GM18868 (cell line): ENCODE data around the gene FIP1L1.
"Not testable (repeated sequence)": the region's sequence is repeated elsewhere in the genome, so short reads cannot be mapped to it uniquely, and the experiment has no call there.

Source experiments
- ATAC-seq: cut with Tn5 transposase; IDR thresholded peaks from one replicate; pipeline ENCODE4 v1.9.1; 2021; ENCODE audit warnings: mild to moderate bottlenecking, moderate library complexity; ENCODE audit not compliant: unreplicated experiment

Gene FIP1L1

GRCh38 chr4:53374777-53375258 is 2.6 kb upstream of the FIP1L1 start:
- ATAC-seq = no peak

- no peak for ATAC-seq
Measured at GRCh38 chr4:53376900-53377299, 541 bp upstream of the FIP1L1 start.

DNA sequence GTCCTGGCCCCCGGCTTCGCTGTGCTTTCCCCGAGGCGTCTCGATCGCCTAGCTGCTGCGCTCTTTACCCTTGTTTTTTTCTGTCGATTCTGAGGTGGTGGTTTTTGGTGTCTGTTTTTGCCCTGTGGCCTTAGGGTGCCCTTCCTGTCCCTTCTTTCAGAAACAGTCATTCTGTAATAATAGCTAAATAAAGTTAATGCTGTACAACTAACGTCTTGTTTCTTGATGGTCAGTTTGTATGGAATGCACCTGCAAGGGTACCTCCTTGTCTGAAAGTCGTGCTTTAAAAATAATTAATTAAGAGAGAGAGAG is 686 bp downstream of the FIP1L1 start:
- ATAC-seq = no peak

DNA sequence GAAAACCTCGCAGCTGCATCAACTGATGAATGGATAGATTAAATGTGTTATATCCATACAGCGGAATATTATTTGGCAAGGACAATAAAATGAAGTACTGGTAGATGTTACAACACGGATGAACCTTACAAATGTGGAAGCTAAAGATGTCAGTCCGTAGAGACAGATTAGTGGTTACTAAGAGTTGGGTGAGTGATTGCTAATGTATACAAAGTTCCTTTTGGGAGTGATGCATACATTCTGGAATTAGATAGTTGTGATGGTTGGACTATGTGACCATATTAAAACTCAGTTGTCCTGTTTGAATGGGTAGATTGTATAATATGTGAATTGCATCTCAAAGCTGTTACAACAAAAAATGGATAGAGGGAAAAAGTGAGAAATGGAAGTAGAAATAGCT is 2.8 kb downstream of the FIP1L1 start:
- ATAC-seq = no peak

GRCh38 chr4:53409479-53409878 is 32.0 kb downstream of the FIP1L1 start:
- not testable (repeated sequence) for ATAC-seq

GRCh38 chr4:53419208-53419607 is 41.8 kb downstream of the FIP1L1 start:
- no peak for ATAC-seq

GRCh38 chr4:53421791-53422190 is 44.4 kb downstream of the FIP1L1 start:
- no peak for ATAC-seq

- no peak for ATAC-seq
Measured at GRCh38 chr4:53422367-53422766, 44.9 kb downstream of the FIP1L1 start.

GRCh38 chr4:53424280-53424679 is 46.8 kb downstream of the FIP1L1 start:
- ATAC-seq = no peak

GRCh38 chr4:53427366-53427765 is 49.9 kb downstream of the FIP1L1 start:
- ATAC-seq = no peak

DNA sequence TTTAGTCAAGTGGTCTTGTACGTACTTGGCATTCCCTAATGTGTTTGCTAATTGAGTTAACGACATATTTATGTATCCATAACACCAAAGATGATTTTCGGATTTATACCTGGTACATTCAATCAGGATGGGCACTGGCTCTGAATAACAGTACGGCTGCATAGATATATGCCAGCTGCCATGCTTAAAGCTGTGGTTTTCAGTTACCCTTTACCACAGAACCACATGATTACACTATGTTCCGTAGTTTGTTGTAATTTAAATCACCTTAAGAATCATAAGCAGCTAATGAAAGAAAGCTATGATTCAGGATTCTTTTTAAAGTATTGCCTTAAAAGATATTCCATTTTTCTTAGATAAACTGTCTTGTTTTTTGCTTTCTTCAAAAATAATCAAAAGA is 53.6 kb downstream of the FIP1L1 start:
- no peak for ATAC-seq

GRCh38 chr4:53432528-53433424 is 55.3 kb downstream of the FIP1L1 start:
- peak; percentile 88 for ATAC-seq

DNA sequence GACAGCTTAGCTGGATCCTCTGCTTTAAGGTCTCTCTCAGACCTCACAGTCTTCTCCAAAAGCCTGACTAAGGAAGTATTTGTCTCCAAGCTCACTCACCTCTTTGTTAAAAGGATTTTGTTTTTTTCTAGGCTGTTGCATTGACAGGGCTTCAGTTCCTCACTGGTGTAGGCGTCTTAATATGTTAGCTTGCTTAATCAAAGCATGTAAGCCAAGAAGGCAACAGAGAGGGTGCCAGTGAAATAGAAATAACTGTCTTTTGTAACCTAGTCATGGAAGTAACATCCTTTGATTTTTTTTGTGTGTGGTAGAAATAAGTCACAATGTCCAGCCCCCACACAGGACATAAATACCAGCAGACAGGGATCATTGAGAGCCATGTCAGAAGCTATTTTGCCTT is 58.8 kb downstream of the FIP1L1 start:
- ATAC-seq = no peak

- ATAC-seq = no peak
Measured at GRCh38 chr4:53441564-53441963, 64.1 kb downstream of the FIP1L1 start.

DNA sequence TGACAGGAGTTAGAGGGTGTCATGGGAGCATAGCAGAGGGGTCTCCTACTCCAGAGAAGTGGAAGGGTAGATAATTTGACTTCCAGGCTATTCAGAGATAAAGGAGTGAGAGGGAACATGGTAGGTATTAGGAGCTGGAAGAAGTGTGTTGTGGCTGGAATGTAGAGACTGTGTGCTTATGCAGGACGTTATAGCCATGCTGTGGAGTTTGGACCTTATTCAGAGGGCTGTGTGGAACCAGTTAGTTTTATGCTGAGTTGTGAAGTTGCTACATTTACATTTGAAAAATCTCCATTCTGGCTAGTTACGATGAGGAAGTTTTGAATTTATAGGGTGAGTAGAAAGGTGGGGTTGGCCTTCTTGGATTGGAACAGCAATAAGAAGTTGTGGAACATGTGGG is 67.5 kb downstream of the FIP1L1 start:
- no peak for ATAC-seq

DNA sequence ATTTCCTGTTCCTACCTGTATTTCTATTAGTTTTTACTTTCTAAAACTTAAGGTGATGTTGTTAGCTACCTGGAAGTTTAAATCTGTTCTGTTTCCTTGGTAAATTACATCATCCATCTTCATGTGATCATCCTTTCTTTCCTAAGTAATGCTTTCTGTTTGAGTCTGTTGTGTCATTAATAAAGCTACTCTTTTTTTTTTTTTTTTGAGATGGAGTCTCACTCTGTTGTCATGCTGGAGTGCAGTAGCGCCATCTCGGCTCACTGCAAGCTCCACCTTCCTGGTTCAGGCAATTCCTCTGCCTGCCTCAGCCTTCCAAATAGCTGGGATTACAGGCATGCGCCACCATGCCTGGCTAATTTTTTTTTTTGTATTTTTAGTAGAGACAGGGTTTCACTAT is 73.3 kb downstream of the FIP1L1 start:
- no peak for ATAC-seq

DNA sequence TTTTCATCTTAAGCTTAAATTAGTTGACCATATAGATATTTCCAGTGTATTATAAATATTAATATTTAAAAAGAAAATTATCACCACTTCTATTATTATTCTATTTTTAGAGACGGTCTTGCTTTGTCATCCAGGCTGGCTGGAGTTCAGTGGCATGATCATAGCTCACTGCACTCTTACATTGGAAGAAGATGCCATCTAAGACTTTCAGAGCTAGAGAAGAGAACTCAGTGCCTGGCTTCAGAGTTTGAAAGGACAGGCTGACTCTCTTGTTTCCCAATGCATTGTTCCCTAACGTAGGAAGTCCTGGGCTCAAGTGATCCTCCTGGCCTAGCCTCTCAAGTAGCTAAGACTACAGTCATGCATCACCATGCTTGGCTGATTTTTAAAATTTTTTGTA is 75.9 kb downstream of the FIP1L1 start:
- no peak for ATAC-seq

- ATAC-seq = no peak
Measured at GRCh38 chr4:53455766-53456165, 78.3 kb downstream of the FIP1L1 start.

DNA sequence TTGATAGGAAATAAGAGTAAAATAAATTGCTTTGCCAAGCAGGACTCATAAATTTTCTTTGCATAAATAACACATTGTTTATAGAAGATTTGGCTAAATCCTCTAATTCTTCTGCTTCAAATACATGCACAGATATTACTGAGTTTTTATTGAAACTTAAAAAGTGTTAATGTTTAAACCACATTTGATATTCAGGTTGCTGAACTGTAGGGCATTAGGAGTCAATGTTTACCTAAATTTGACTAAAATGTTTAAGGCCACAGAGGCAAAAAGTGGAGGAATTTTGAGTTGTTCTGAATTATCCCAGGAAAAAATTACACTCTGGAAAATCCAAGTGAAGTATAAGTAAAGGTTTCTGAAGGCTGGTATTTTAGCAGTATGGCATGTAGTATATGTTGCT is 78.7 kb downstream of the FIP1L1 start:
- no peak for ATAC-seq

DNA sequence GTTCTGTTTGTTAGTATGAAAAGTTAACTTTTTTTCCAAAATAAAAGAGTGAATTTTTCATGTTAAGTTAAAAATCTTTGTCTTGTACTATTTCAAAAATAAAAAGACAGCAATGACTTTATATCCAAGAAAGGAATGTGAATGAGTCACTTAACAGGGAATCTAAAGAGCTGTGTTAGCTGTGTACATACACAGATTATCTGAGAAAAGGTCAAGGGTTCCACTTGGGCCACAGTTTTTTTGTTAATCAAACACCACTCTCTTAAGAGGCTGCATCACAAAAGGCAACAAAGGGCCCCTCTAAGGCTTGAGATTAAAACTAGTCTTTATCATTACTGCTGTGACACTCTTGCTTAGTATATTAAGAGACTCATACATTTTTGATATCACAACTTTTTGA is 82.1 kb downstream of the FIP1L1 start:
- ATAC-seq = no peak

- ATAC-seq = no peak
Measured at GRCh38 chr4:53461244-53461643, 83.8 kb downstream of the FIP1L1 start.

DNA sequence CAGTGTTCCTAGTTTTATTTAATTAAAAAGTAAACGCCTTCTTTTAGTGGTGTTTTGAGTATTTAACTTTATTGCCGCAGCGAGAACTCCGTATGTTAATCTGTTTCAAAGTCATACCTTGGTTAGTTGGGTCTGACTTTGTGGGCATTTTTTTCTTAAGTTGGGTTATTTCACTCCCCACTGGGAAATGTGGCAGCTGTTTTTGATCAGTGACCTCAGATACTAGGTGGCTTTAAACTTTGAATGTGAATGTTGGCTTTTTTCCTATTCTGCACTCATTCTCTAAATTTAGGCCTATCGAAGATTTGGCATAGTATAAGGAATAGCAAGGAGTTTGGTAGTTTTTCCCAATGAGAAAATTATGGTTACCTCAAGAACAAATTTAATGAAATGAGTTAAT is 85.9 kb downstream of the FIP1L1 start:
- ATAC-seq = no peak

DNA sequence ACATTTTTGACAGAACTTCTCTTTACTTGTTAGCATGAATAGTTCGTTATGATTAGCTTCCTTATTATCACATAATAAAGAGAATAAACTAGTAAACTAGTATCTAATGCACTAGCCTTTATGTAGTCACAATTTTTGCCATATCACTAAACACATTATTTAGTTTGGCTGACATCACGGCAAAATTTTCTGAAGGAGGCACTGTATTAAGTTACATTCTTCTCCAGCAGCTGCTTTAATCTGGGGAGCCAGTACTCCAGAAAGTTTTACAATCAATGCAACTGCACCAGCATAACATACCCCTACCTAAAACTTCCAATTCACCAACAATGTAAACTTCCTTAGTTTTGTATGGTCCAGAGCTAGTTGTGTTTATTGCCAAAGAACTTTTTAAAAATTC is 87.8 kb downstream of the FIP1L1 start:
- ATAC-seq = no peak
